GM18858 (cell line): ENCODE data around the gene COL12A1.

Experiments
- ATAC-seq: cut with Tn5 transposase; IDR thresholded peaks from one replicate; pipeline ENCODE4 v1.9.1; 2021; ENCODE audit not compliant: unreplicated experiment

COL12A1 gene

GRCh38 chr6:75106426-75106825 is 99.4 kb downstream of the COL12A1 start:
- no peak for ATAC-seq

- ATAC-seq: no peak
Measured at GRCh38 chr6:75103431-75103830, 102.4 kb downstream of the COL12A1 start.

- ATAC-seq: no peak
Measured at GRCh38 chr6:75102301-75102700, 103.6 kb downstream of the COL12A1 start.

GRCh38 chr6:75101896-75102295 is 104.0 kb downstream of the COL12A1 start:
- no peak for ATAC-seq

- no peak for ATAC-seq
Measured at GRCh38 chr6:75098709-75099108, 107.1 kb downstream of the COL12A1 start.

- no peak for ATAC-seq
Measured at GRCh38 chr6:75096966-75097365, 108.9 kb downstream of the COL12A1 start.

- ATAC-seq: no peak
Measured at GRCh38 chr6:75094614-75095200, 111.1 kb downstream of the COL12A1 start.

GRCh38 chr6:75091467-75092190 is 114.2 kb downstream of the COL12A1 start:
- no peak for ATAC-seq

- no peak for ATAC-seq
Measured at GRCh38 chr6:75090576-75090975, 115.3 kb downstream of the COL12A1 start.

- no peak for ATAC-seq
Measured at GRCh38 chr6:75089921-75090320, 115.9 kb downstream of the COL12A1 start.

- no peak for ATAC-seq
Measured at GRCh38 chr6:75089151-75089897, 116.5 kb downstream of the COL12A1 start.

- no peak for ATAC-seq
Measured at GRCh38 chr6:75085931-75086635, 119.8 kb downstream of the COL12A1 start.

- no peak for ATAC-seq
Measured at GRCh38 chr6:75084872-75085381, 120.9 kb downstream of the COL12A1 start.

- ATAC-seq: no peak
Measured at GRCh38 chr6:75084018-75084417, 121.8 kb downstream of the COL12A1 start.

- ATAC-seq: no peak
Measured at GRCh38 chr6:75081921-75082320, 123.9 kb downstream of the COL12A1 start.

GRCh38 chr6:75081047-75081446 is 124.8 kb downstream of the COL12A1 start:
- no peak for ATAC-seq

GRCh38 chr6:75079589-75079988 is 126.3 kb downstream of the COL12A1 start:
- no peak for ATAC-seq

GRCh38 chr6:75077701-75078100 is 128.2 kb downstream of the COL12A1 start:
- ATAC-seq: no peak

- no peak for ATAC-seq
Measured at GRCh38 chr6:75076009-75076408, 129.8 kb downstream of the COL12A1 start.

- no peak for ATAC-seq
Measured at GRCh38 chr6:75070244-75070643, 135.6 kb downstream of the COL12A1 start.

- ATAC-seq: no peak
Measured at GRCh38 chr6:75065523-75065922, 140.3 kb downstream of the COL12A1 start.
